CD4-positive, alpha-beta T cell treated with Interleukin-15 for 1 hour (primary cell): ENCODE results near the gene PUM1.
A peak's percentile ranks its signal among the peaks of the same experiment; 100 is the strongest.
"Not testable (repeated sequence)": the region's sequence is repeated elsewhere in the genome, so short reads cannot be mapped to it uniquely, and the experiment has no call there.

Experiments used
- DNase-seq: peaks from one replicate; pipeline ENCODE4 v3.0.0-alpha.2; 2020

Gene PUM1, protein sequence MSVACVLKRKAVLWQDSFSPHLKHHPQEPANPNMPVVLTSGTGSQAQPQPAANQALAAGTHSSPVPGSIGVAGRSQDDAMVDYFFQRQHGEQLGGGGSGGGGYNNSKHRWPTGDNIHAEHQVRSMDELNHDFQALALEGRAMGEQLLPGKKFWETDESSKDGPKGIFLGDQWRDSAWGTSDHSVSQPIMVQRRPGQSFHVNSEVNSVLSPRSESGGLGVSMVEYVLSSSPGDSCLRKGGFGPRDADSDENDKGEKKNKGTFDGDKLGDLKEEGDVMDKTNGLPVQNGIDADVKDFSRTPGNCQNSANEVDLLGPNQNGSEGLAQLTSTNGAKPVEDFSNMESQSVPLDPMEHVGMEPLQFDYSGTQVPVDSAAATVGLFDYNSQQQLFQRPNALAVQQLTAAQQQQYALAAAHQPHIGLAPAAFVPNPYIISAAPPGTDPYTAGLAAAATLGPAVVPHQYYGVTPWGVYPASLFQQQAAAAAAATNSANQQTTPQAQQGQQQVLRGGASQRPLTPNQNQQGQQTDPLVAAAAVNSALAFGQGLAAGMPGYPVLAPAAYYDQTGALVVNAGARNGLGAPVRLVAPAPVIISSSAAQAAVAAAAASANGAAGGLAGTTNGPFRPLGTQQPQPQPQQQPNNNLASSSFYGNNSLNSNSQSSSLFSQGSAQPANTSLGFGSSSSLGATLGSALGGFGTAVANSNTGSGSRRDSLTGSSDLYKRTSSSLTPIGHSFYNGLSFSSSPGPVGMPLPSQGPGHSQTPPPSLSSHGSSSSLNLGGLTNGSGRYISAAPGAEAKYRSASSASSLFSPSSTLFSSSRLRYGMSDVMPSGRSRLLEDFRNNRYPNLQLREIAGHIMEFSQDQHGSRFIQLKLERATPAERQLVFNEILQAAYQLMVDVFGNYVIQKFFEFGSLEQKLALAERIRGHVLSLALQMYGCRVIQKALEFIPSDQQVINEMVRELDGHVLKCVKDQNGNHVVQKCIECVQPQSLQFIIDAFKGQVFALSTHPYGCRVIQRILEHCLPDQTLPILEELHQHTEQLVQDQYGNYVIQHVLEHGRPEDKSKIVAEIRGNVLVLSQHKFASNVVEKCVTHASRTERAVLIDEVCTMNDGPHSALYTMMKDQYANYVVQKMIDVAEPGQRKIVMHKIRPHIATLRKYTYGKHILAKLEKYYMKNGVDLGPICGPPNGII

DNA sequence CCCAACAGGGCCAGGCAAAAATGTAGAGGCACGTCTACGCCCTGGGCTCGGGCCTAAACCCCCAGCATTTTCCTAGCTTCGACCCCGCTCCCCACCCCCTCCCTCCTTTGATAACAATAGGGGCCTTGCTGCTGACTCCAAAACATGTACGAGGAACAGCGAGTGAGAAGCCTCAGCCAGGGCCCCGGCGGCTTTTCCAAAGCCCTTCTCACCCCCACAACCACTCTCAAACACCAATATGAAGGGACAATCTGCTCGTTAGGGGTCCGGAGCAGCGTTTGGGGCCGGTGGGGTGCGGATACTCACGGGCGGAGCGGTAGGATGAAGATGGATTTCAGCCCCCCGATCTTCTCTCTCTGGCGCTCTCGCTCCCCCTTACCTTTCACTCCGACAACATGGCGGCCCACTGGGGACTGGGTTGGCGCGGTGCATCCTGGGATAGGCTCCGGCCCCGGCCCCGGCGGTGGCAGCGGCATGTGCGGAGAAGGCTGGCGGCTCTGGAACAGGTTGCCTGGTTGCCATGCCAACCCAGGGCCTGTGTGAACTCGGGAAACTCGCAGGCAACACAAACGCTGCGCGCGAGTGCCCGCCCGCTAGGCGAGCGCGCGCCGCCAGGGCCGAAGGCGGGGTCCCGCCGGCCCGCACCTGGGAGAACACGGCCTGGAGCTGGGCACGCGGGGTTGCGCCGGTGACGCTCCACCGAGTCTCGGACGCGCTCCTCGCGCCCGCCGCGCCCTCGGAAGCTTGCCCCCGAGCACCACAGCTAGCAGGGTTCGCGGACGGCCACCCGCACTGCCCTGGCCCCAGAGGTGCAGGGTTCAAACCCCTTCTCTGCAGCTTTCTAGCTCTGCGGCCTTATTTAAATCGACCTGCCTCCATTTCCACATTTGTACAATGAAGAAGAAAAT is at the start of gene PUM1:
PUM1 (minus strand) TSS at position 408 of the 908 bp plus-strand sequence. CDS start 6,151 bp downstream, outside the sequence.
- DNase-seq, result peak; percentile 99

DNA sequence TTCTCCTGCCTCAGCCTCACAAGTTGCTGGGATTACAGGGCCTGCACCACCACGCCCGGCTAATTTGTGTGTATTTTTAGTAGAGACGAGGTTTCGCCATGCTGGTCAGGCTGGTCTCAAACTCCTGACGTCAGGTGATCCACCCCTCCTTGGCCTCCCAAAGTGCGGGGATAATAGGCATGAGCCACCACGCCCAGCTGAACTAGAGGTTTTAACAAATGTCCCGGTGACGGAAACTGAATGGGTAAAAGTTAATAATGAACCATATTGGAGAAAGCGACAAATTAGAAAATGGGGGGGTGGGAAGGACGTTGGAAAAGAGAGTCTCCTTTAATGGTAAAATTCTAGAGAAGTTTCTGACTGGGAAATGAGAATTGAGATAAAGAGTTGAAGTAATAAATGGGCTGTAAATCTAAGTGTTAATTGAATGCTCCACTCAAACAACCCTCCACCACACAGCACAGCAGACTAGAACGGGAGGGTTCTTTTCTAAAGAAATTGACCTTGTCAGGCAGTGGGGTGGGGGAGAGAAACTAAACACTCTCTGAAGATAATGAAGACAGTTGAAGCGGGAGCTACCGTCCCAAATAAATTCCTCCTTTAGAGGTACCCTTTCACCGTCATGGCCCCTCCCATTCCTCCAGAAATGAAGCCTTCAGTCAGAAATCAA is 46.9 kb upstream of the PUM1 start:
- no peak for DNase-seq

DNA sequence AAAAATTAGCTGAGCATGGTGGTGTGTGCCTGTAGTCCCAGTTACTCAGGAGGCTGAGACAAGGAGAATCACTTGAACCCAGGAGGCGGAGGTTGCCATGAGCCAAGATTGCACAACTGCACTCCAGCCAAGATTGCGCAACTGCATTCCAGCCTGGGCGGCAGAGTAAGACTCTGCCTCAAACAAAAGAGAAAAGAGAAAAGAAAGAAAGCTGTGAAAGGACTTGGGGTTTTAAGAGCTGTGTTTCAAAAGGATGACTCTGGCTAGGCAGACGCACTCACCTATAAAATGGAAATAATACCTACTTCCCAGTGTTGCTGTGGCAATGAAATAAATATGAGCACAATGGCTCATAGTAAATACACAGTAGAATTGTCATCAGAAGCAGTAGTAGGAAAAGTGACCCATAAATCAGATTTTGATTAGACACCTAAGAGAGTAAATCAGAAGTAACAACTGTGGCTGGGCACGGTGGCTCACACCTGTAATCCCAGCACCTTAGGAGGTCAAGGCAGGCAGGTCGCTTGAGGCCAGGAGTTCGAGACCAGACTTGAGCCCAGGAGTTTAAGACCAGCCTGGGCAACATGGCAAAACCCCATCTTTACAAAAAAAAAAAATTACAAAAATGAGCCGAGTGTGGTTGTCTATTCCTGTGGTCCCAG is 45.9 kb upstream of the PUM1 start:
- no peak for DNase-seq

DNA sequence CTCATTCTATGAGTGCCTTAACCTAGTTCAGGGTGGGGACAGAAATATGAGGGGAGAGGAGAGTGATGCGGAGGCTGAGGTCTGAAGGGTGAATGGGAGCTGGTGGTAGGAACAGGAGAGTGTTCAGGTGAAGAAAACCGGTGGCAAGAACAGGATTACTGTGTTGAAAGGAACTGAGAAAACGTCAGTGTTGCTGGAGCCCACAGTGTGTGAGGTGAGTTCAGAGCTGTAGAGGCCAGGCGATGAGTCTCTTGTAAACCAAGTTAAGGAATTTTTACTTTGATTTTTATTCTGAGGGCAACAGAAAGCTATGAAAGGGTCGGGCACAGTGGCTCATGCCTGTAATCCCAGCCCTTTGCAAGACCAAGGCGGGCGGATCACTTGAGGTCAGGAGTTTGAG is 45.3 kb upstream of the PUM1 start:
- no peak for DNase-seq

DNA sequence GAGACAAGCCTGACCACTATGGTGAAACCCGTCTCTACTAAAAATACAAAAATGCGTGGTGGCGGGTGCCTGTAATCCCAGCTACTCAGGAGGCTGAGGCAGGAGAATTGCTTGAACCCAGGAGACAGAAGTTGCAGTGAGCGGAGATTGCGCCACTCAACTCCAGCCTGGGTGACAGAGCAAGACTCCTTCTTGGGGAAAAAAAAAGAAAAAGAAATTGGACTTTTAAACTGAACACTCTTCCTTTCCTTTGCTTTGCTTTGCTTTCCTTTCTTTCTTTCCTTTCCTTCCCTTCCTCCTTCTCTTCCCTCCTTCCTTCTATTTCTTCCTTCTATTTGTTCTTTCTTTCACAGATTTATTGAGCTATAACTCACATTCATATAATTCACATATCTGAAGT is 43.3 kb upstream of the PUM1 start:
- no peak for DNase-seq

DNA sequence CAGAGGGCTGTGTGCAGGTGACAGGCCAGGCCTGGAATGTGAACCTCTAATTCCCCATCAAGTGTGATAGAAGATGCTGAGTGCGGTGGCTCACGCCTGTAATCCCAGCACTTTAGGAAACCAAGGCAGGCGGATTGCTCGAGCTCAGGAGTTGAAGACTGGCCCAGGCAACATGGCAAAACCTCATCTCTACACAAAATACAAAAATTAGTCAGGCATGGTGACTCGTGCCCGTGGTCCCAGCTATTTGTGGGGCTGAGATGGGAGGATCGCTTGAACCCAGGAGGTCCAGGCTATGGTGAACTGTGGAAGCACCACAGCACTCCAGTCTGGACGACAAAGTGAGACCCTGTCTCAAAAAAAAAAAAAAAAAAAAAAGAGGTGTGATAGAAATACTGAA is 40.1 kb upstream of the PUM1 start:
- DNase-seq, result no peak

DNA sequence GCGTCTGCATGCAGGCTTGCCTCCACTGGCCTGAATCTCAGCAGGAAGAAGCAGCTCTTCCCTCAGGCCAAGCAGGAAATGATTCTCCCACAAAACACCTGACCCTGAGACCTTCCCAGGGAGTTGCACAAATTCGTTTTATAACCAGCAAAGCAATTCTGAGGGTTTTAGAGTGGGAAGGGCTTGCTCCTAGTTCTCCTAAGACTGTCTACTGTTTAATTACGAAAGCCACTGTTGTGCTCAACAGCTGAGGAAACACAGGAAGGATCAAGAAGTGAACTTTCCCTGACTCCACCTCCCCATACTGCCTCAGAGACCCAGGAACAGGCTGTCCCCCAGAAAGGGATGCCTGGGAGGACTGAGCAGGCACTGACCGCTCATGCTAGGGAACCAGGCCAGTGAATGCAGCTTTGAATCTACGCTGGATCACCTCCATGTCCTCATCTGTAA is 37.0 kb upstream of the PUM1 start:
- DNase-seq, result no peak

DNA sequence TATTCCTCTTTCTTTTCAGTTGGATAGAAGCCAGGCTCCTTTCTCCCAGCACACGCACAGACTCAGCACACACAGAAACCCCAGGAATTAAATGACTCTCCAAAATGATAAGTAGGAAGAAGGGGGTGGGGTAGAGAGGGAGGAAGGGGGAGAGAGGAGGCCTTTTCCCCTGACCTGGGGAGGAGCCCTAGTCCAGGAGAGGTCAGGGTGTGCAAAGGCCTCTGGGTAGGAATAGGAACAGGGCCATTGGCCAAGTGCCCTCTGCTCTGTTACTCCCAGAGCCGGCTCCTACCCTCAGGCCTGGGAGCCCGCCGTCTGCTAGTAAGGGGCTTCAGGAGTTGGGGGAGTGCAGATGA is 35.6 kb upstream of the PUM1 start:
- DNase-seq, result no peak

DNA sequence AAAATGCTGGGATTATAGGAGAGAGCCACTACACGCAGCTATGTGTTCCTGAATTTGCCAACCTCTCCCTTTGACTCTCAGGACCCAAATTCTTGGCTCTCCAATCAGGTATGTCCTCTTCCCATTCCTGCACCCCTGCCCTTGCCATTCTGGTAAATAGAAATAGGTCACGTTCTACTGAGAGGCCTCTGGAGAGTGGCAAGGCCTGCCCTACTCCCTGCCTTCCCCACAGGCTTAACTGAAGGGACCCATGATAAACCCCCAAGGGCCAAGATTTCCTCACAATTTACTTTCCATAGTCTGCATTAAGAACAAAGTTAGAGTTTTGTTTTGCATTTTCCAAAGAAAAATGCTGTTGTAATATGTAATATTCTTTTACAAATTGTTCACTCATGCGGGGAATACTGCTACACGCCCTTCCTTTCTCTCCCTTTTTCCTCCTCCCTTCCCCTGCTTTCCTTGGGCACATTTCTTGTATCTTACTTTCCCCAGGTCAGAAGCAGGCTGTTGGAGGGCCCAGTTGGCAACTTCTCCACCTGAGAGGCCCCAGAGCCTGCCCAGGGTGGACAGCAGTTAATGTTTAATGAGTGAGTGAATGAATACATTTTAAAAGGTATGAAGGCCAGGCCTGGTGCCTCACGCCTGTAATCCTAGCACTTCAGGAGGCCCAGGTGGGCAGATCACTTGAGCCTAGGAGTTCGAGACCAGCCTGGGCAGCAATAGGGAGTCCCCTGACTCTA is 33.9 kb upstream of the PUM1 start:
- DNase-seq, result no peak

DNA sequence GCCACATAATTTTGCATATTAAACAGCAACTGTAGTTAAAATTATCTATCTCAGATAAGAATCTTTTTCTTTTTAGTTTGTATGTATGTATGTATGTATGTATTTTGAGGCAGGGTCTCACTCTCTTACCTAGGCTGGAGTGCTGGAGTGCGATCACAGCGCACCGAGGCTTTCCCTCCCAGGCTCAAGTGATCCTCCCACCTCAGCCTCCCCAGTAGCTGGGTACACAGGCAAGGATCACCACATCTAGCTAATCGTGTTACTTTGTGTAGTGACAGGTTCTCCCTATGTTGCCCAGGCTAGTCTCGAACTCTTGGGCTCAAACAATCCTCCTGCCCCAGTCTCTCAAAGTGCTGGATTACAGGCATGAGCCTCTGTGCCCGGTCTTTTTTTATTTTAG is 30.5 kb upstream of the PUM1 start:
- DNase-seq, result no peak

DNA sequence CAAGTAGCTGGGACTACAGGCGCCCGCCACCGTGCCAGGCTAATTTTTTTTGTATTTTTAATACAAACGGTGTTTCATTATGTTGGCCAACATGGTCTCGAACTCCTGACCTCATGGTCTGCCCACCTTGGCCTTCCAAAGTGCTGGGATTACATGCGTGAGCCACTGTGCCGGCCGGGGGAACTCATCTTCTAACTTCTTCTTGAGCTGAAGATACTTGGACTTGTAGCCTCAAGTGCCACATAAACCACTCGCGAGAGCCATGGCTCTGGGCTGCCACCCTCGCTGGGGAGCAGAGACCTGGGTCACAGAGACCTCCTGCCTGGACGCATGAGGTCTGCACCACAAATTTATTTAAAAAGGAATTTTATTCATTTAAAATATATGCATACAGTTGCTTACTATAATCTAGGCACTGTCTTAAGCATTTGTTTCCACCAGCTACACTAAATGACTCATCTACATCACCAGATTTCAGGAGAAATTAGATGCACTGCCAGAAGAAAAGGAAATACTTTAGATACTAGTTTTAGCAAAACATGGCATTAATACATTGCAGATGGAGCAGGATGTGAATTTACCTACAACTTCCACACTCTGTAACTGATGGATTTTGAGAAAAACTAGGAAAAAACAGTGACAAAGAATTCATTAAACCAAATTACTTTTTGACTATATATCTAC is 29.9 kb upstream of the PUM1 start:
- no peak for DNase-seq

DNA sequence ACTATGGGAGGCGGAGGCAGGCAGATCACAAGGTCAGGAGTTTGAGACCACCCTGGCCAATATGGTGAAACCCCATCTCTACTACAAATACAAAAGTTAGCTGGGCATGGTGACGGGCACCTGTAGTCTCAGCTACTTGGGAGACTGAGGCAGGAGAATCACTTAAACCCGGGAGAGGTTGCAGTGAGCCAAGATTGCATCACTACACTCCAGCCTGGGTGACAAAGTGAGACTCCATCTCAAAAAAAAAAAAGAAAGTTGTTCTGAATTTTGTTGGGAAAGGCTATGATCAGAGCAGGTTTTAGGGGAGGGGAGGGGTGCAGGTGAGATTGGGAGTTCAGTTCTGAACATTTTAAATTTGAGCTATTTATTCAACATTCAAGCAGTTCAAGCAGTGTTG is 22.6 kb upstream of the PUM1 start:
- DNase-seq, result not testable (repeated sequence)

DNA sequence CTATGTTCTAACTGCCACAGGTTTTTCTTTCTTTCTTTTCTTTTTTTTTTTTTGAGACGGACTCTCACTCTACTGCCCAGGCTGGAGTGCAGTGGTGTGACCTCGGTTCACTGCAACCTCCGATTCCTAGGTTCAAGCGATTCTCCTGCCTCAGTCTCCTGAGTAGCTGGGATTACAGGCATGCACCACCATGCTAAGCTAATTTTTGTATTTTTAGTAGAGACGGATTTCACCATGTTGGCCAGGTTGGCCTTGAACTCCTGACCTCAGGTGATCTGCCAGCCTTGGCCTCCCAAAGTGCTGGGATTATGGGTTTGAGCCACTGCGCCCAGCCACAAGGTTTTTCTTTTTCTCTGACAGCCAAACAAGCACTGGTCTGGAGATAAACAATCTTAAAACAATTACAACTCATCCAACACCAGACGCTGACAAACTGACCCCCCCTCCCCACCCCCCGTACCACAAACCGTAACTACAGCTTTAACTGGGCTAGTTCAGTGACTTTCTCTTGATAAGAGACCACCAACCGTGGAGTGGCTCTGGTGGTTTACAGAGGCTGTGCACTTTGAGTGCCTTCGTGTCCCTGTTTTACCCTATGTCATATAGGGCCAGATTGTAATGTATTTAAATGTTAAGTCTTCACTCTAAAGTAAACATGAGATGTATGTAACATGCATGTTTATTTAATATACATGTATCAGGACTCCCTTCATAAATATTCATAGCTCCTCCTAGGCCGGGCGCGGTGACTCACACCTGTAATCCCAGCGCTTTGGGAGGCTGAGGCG is 19.5 kb upstream of the PUM1 start:
- no peak for DNase-seq

DNA sequence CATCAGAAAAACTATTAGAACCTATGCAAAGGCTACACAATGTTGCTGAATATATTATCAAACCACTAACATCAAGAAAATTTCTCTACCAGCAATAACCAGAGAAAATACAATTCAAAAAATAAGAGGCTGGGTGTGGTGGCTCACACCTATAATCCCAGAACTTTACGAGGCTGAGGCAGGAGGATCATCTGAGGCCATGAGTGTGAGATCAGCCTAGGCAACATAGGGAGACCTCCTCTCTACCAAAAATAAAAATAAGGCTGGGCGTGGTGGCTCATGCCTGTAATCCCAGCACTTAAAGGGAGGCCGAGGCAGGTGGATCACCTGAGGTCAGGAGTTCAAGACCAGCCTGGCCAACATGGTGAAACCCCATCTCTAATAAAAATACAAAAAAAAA is 16.9 kb upstream of the PUM1 start:
- DNase-seq, result no peak

DNA sequence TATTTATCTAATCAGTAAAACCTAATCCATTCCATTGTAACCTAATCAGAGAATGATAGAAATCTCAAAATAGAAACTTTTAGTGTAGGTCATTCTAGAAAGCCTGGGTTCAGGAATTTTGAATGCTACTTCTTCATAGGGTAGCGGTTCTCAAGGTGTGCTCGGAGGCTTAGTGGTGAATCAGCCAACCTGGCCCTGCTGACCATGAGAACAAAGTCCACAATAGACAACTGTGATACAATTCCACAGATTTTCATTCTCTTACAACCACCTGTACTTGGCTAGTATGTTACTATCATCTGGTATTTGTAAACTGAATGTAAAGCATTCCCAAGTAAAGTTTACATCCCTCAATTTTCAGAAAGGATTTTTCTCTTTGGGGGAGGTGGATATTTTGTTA is 7.5 kb upstream of the PUM1 start:
- DNase-seq, result no peak

DNA sequence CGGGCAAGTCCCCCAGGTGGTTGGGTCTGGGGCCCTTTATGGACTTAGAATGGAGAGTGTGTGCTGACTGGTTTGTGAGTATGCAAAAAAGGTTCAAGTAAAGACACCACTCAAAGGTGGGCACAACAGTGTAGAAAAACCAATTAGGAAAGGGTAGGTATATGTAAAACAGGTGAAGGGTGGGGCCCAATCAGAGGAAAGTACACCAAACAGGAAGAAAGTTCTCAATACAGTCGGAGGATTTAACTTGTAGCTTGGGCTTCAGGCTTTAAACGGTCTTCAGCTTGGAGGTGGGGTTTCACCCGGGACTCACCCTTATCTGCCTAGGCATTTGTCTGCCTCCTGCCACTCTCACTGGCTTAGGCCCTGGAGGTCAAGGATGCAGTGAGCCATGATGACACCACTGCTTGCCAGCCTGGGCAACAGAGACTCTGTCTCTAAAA is 6.8 kb upstream of the PUM1 start:
- no peak for DNase-seq

DNA sequence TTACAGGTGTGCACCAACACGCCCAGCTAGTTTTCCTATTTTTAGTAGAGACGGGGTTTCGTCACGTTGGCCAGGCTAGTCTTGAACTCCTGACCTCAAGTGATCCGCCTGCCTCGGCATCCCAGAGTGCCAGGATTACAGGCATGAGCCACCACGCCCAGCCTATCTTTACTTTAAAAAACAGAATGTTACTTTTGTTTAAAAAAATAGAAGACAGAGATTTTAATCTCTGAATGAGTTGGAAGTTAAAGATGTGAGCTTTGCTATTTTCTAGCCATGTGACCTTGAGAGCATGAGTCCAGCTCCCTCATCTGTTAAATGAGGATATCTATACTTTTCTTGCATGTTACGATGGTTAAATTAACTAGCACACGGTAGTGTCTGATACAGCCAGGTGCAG is 3.9 kb upstream of the PUM1 start:
- no peak for DNase-seq

DNA sequence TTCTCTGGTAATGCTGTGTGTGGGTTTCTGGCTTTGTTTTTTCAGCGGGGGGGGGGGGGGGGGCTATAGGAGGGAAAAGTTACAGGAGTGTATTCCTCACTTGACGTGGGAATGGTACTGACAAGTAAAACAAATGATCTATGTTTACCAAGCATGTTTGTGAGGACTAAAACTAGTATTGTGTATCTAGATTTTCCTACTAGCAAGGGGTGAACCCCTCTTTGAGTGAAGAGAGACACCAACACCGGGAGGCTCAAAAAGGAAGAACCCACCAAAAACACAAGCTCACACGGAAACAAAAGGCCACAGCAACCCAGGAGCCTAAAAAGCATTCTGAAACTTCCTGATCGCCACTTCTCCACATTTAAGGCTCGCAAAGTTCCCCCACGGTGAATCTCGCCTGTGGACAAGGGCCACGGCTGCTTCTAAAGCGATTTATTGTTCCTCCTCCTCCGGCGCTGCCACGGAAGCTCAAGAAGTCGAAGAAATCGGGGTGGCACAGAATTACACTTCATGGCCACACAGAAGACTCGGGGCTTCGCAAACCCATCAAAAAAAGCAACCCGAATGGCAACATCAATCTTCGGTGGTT is 703 bp downstream of the PUM1 start:
- DNase-seq, result no peak
